PC-3 (cell line): ENCODE measurements around the gene SIDT1.

Experiments
- EZH2 ChIP-seq: fragments of 300-600 bp; sonication (generic); IDR thresholded peaks from one replicate; pipeline ENCODE4 v1.6.1; 2017; ENCODE audit warnings: antibody characterized with exemption, mild to moderate bottlenecking, low read length; ENCODE audit not compliant: unreplicated experiment
- TF ChIP-seq, protein P1 (sequence below): fragments of 300-600 bp; sonication (generic); conservative IDR thresholded peaks from 2 replicates; pipeline ENCODE4 v1.5.1; 2017; ENCODE audit warnings: antibody characterized with exemption, low read depth, mild to moderate bottlenecking, low read length

DNA sequence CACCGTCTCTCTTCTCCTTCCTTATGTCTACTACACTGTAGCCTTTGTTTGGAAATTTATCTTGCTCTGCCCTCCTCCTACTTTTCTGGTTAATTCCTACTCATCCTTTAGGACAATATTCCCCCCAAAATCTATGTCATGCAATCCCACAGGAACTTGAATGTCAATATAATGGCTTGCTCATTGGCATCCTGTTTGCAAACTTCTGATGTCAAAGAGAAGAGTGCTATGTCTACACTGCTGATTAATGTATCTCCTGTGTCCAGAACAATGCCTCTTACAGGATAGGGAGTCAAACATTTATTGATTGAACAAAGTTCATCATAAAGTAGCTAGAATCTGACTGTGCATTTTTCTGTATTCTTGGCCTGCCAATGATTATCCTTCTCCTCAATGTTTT lies 22.8 kb downstream of the SIDT1 start:
- TF ChIP-seq, protein P1, sequence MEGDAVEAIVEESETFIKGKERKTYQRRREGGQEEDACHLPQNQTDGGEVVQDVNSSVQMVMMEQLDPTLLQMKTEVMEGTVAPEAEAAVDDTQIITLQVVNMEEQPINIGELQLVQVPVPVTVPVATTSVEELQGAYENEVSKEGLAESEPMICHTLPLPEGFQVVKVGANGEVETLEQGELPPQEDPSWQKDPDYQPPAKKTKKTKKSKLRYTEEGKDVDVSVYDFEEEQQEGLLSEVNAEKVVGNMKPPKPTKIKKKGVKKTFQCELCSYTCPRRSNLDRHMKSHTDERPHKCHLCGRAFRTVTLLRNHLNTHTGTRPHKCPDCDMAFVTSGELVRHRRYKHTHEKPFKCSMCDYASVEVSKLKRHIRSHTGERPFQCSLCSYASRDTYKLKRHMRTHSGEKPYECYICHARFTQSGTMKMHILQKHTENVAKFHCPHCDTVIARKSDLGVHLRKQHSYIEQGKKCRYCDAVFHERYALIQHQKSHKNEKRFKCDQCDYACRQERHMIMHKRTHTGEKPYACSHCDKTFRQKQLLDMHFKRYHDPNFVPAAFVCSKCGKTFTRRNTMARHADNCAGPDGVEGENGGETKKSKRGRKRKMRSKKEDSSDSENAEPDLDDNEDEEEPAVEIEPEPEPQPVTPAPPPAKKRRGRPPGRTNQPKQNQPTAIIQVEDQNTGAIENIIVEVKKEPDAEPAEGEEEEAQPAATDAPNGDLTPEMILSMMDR: no peak
- TF ChIP-seq EZH2: no peak
